COR-L47 (cell line): Measurements from ENCODE around the gene RABGEF1.
"Not testable (repeated sequence)": the region's sequence is repeated elsewhere in the genome, so short reads cannot be mapped to it uniquely, and the experiment has no call there.

Experiments used
- DNase-seq: peaks from one replicate; lab custom pipeline; 2025; lab: John Stamatoyannopoulos, UW

The RABGEF1 gene

GRCh38 chr7:66815186-66815875 is 74.8 kb downstream of the RABGEF1 start:
- not testable (repeated sequence) for DNase-seq

DNA sequence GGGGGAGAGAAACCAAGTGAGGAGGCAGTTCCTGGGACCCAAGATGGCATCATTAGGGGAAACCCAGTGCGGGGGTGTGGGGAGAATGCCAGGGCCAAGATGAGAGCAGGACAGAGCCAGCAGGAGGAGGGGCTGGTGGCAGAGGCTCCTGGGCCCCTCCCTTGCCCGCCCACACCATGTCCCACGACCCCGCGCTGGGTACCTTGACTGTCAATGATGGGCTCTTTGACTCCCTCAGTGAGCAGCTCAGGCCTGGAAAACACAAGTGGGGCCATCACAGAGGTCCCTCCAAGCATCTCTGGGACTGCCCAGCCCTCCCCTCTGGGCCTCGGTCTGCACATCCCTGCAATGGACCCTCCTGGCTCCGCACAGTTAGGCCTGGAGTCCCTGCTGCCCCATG is 75.4 kb downstream of the RABGEF1 start:
- DNase-seq = no peak

- DNase-seq = not testable (repeated sequence)
Measured at GRCh38 chr7:66816658-66817057, 76.1 kb downstream of the RABGEF1 start.

DNA sequence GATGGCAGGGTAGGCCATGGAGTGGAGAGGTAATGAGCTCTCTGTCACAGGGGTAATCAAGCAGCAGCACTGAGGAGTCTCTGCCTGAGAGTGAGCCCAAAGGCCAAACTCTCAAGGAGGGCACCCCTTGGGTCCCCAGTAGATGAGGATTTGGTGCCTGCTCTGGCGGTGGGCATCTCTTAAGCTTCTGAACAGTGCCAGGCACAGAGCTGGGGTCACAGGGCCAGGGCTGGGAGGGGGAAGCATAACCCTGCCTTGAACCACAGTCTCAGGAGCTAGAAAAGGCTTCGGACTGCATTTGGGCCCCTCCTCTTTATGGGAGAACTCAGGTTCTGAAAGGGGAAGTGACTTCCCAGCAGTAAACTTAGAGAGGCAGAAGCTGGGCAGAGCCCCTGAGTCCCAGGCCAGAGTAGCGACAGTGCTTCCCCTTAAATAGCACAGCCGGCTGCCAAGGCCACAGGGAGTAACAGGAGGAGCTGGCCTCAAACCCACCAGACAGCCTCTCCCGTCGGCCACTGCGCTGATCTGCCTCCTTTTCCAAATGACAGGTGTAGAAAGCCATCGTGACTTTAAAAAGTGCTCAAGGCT is 76.8 kb downstream of the RABGEF1 start:
- DNase-seq = not testable (repeated sequence)

- not testable (repeated sequence) for DNase-seq
Measured at GRCh38 chr7:66817956-66818355, 77.4 kb downstream of the RABGEF1 start.

- DNase-seq = no peak
Measured at GRCh38 chr7:66824041-66824440, 83.5 kb downstream of the RABGEF1 start.

- not testable (repeated sequence) for DNase-seq
Measured at GRCh38 chr7:66825538-66825937, 85.0 kb downstream of the RABGEF1 start.

DNA sequence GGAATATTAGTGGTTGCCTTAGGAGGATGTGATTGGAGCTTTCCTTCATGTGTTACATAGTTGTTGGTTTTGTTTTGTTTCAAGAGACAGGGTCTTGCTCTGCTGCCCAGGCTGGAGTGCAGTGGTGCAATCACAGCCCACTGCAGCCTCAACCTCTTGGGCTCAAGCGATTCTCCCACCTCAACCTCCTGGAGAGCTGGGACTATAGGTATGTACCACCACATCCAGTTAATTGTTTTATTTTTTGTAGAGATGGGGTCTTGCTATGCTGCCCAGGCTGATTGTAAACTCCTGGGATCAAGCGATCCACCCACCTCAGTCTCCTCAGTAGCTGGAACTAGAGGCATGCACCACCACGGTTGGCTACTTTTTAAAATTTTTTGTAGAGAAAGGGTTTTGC is 86.1 kb downstream of the RABGEF1 start:
- no peak for DNase-seq

DNA sequence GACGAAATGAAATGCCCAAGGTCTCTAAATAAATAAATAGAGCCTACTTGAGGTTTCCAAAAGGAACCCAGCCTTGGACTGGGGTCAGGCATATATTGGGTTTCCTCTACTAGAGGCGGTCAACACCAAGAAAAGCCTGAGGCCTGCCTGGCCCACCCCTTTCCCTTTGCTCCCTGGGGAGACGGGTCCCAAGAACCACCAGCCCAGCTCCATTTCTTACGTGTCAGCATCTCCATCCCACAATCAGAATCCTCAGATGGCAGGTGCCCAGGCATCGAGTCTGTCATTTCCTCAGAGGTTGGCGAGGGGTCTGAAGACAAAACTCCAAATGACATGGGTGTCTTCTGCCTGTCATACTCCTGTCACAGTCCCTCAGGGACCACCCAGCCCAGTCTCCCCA is 90.4 kb downstream of the RABGEF1 start:
- DNase-seq = not testable (repeated sequence)

DNA sequence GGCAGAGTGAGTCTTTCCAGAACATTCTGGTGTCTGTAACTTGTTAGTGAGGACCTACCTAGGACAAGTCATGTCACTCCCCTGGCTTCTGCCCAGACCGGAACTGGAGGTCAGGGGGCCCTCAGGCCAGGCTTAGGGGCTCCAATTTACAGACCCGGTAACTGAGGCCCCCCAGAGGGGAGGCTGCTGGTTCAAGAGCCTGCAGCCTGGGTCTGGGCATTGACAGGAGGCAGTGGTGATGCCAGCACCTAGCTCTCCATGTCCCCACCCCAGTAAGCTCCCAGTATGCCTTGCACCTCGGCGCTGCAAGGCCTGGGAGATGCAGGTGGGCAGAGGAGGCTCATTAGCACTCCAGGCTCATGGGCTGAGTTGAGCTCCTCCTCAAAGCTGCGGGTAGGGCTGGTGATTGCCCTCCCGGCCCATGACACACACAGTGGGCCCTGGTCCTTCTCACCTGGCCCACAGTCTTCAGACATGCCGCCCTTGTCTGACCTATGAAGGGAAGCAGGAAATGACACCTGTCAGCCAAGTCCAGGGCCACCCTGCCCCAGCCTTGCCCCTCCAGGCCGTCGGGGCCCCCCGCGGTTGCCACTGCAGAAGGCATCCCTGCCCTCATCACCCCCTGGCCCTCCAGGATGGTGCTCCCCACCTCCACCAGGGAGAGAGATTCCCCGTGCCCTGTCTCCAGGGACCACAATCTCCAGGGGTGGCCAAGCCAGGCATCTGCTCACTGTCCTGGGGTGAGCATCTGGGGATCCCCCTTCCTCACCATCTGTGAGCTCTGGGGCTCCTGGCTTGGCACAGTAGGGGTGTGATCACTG is 92.2 kb downstream of the RABGEF1 start:
- DNase-seq = no peak

GRCh38 chr7:66837007-66837406 is 96.5 kb downstream of the RABGEF1 start:
- no peak for DNase-seq

- no peak for DNase-seq
Measured at GRCh38 chr7:66837661-66838060, 97.1 kb downstream of the RABGEF1 start.

DNA sequence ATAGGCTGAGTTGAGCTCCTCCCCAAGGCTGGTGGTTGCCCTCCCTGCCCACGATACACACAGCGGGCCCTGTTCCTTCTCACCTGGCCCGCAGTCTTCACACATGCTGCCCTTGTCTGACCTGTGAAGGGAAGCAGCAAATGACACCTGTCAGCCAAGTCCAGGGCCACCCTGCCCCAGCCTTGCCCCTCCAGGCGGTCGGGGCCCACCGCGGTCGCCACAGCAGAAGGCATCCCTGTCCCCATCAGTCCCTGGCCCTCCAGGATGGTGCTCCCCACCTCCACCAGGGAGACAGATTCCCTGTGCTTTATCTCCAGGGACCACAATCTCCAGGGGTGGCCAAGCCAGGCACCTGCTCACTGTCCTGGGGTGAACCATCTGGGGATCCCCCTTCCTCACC is 99.3 kb downstream of the RABGEF1 start:
- no peak for DNase-seq

DNA sequence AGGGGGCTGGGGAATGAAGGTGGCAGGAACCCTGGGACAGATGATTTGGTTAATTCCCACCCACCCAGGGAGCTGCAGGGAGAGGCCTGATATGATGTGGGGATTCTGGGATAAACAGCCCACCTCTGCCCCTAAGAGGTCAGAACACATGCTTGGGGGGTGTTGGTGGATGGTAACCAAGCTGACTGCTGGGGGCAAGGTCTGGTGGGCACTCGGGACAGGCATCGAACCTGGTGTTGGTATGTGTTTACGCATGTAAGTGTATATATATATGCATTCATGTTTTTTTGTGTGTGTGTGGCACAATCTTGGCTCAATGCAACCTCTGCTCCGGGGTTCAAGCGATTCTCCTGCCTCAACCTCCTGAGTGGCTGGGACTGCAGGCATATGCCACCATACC is 99.8 kb downstream of the RABGEF1 start:
- DNase-seq = no peak

DNA sequence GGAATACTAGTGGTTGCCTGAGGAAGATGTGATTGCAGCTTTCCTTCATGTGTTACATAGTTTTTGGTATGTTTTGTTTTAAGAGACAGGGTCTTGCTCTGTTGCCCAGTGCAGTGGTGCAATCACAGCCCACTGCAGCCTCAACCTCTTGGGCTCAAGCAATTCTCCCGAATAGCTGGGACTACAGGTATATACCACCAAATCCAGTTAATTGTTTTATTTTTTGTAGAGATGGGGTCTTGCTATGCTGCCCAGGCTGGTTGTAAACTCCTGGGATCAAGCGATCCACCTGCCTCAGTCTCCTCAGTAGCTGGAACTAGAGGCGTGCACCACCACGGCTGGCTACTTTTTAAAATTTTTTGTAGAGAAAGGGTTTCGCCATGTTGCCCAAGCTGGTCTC is 101.4 kb downstream of the RABGEF1 start:
- DNase-seq = no peak

DNA sequence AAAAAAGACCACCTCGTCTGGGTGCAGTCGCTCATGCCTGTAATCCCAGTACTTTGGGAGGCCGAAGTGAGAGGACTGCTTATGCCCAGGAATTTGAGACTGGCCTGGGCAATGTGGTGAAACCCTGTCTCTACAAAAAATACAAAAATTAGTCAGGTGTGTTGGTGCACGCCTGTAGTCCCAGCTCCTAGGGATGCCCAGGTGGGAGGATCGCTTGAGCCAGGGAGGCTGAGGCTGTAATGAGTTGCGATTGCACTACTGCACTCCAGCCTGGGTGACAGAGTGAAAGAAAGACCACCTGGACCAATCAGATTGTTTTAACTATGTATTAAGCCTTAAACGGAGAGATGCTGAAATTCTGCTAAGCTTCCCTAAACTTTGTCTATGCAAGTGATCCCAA is 103.0 kb downstream of the RABGEF1 start:
- not testable (repeated sequence) for DNase-seq

DNA sequence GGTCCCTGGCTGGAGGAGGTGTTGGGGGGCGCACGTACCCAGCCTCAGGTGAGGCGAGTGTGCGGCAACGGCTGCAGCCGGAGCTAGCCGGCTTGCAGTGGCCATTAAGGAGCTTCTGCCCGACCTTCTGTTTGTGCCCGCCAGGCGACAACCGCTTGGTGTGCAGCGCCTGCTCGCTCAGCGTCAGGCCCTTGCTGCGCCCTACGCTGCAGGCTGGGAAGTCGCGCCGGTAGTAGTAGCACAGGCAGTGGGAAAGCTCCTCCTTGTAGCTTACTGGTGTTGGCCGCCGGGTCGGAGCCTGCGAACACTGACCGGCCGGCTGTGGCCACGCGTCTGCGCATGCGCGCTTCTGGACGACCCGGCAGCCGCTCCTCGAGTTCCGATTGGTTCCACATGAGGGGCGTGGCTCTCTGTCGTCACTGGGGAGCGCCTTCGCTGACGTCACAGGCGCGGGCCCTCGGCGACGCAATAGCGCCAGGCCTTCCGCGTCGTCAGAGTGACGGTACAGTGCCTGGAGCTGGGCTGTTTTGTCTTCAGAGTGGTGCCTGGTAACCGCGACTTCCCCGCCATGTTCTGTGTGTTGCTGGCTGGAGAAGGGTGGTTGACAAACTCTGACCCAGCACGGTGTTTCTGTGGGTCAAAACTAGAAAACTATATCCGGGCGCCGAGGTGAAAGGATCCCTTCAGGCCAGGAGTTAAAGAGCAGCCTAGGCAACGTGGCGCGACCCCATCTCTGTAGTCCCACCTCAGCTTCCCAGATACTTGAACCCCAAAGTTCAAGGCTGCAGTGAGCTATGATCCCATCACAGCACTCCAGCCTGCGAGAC is 104.2 kb downstream of the RABGEF1 start:
- peak; percentile 98 for DNase-seq

- DNase-seq = no peak
Measured at GRCh38 chr7:66845379-66846095, 105.0 kb downstream of the RABGEF1 start.

GRCh38 chr7:66846096-66846445 is 105.5 kb downstream of the RABGEF1 start:
- DNase-seq = not testable (repeated sequence)

- DNase-seq = not testable (repeated sequence)
Measured at GRCh38 chr7:66847523-66847855, 107.0 kb downstream of the RABGEF1 start.

GRCh38 chr7:66847879-66848790 is 107.6 kb downstream of the RABGEF1 start:
- DNase-seq = no peak
